ENCODE results near the gene PTPRQ.

DNA sequence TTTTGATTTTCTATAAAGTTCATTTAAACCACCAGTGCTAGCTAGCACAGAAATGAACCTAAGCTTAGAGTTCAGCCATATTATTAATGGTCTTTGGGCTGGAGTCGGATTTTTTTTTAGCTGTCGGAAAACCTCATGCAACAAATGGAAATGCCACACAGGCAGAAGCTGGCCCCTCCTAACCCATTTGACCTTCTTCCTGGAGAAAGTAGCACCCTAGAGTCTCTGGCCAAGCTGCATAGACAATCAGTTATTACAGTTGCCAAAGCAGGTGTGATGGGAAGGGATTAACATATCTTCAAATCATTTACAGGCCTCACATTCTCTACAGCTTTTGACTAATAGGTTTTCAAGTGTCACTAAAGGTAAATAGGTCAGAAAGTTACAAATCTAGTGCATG lies 49.4 kb downstream of the PTPRQ start:
- TF ChIP-seq, protein P1, sequence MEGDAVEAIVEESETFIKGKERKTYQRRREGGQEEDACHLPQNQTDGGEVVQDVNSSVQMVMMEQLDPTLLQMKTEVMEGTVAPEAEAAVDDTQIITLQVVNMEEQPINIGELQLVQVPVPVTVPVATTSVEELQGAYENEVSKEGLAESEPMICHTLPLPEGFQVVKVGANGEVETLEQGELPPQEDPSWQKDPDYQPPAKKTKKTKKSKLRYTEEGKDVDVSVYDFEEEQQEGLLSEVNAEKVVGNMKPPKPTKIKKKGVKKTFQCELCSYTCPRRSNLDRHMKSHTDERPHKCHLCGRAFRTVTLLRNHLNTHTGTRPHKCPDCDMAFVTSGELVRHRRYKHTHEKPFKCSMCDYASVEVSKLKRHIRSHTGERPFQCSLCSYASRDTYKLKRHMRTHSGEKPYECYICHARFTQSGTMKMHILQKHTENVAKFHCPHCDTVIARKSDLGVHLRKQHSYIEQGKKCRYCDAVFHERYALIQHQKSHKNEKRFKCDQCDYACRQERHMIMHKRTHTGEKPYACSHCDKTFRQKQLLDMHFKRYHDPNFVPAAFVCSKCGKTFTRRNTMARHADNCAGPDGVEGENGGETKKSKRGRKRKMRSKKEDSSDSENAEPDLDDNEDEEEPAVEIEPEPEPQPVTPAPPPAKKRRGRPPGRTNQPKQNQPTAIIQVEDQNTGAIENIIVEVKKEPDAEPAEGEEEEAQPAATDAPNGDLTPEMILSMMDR (IDR thresholded peaks at IDR 0.05), result no peak
- no peak for TF ChIP-seq POLR2A (IDR thresholded peaks at IDR 0.05)
